GM19328 (cell line): Measurements from ENCODE around the gene GRIK4.

ENCODE experiments used
- ATAC-seq: cut with Tn5 transposase; IDR thresholded peaks from one replicate; pipeline ENCODE4 v1.9.1; 2021; ENCODE audit warnings: mild to moderate bottlenecking, moderate library complexity; ENCODE audit not compliant: unreplicated experiment

GRIK4 gene

DNA sequence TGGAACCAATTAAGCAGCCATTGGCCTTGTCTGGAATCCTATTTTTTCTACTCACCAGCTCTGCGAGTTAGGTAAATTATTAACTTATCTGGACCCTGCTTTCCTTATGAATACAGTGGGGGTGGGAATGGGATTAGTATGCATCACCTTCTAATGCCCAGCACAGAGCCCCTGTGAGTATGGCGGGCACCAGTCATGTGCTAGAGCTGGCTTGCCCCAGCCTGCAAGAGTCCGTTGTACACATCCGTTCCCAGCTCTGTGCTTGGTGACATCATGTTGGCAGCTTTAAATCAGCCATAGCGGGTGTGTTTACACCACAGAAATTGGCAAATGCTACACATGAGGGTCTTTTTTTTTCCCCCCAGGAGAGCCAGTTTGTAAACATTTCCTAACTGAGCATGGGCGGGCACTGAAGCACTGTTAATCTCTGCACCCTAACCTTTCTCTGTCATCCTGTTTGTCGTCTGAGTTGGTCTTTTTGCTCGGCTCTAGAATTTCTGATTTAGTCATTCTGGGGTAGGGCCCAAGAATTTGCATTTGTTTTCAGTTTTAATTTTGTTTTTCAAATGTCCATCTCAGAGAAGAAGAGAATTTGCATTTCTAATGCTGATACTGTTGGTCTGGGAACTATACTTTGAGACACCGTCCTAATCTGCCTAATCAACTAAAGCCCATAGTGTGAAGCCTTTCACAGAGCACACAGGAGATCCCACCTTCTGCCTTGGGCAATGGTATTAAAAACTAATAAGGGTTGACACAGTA is 382.1 kb downstream of the GRIK4 start:
- no peak for ATAC-seq

DNA sequence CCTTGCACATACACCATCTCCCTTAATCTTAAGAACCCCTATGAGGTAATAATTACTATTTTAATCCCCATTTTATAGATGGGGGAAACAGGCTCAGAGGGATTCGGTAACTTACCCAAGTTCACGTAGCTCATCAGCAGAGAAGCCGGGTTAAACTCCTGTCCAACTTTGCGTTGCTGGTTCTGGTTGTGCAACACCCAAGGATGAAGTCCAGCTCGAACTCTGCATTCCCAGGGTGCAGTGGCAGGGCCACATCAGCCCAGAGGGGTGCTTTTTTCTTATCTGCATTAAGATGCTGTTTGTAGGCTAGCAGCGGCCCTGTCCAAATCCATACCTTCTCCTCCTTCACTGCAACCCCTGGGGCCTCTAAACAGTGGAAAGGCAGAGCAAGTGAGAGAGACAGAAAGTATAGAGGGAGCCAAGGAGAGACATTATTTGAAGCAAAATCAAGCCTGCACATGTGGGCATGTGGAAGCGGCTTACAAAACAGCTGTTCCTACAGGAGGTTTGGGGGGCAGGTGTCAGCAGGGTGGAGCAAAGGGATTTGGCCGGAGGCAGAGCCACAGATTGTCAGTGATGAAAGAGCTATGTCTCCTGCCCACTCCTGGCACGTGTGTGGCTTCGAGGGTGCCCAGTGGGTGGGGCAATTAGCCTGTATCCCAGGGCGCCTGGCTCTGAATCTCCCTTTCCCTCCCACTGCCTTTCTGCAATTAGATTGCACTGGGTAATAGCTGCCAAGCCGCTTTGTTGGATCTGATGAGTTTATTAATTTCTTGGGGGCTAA is 382.8 kb downstream of the GRIK4 start:
- no peak for ATAC-seq

DNA sequence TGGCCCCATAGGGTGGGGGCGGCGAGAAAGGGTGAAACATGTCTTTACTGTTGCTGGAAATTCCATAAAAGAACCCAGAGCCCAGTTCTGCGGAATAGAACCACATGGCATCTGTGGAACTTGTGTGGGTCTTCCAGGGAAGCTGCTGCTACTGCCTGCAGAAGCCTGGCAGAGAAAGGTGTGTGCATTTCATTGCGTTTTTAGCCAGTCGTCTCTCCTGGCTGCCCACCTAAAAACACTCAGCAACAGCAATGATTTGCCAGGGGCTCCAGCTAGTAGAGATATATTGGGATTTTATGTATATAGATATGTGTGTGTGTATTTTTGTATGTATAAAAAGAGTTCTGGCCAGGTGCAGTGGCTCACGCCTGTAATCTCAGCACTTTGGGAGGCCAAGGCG is 385.1 kb downstream of the GRIK4 start:
- no peak for ATAC-seq

DNA sequence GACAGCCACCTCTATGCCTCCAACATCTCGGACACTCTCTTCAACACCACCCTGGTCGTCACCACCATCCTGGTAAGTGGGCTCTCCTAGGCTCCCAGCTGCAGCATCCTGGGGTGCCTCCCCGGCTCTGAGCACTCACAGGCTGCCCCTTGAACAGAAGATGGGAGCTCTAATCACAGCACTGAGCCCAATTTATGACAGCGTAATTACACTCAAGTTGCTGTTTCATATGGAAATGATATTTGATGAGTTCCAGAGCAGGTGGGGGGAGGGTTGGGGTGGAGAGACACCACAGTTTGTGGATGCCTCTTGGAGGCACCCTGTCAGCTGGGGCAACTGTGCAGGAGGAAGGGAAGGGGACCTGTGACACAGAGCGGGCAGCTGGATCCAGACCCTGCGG is 387.0 kb downstream of the GRIK4 start:
- no peak for ATAC-seq

DNA sequence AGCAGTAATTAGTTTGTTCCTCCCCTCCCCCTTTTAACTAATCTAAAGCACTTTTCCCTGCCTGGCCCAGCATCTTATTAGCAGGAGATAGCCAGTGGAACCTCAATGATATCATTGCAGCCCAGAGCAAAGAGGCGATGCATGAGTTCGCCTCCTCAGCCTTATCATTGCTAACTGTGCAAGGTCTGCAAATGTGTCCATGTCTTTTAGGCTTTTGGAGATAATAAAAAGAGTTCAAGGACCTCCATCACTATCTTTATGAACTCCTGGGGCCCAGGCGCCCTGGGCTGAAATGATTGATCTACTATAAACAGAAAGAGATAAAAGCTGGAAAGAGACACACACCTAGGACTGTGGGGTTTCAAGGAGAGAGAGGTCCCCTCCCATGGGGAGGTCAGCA is 388.2 kb downstream of the GRIK4 start:
- no peak for ATAC-seq

DNA sequence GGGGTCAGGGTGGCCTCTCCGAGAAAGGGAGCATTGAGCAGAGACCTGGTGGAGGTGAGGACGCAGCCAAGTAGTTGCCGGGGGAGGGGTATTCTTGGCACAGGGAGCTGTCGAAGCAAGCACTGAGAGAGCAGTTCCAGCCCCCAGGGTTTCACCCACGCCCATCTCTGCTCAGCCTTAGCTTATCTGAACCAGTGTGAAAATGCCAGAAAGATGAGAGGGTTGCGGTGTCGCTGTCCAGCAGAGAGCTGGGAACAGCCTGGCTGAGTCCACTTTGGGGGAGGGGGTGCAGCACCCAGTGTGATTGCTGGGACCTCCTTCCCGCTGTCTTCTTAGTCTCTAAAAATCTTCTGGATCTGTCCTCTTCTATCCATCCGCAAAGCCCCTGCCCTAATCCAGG is 389.1 kb downstream of the GRIK4 start:
- no peak for ATAC-seq

DNA sequence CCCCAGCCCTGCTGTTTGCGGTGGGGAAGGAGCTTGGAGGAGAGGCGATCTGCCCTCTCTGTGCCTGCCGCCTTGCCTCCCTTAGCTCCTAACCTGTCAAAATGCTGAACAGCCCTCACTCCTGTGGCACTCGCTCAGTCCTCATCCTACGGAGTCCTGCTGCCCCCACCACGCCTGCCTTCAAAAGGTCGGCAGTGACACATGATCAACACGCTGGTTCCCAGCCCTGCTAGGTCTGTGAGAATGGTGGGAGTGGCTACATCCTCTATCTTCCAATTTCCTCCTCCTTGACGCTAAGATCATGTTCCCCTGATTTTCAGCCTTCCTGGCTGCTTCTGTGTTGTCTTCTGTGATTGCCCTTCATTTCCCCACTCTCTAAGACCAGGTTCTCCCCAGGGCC is 392.1 kb downstream of the GRIK4 start:
- no peak for ATAC-seq

DNA sequence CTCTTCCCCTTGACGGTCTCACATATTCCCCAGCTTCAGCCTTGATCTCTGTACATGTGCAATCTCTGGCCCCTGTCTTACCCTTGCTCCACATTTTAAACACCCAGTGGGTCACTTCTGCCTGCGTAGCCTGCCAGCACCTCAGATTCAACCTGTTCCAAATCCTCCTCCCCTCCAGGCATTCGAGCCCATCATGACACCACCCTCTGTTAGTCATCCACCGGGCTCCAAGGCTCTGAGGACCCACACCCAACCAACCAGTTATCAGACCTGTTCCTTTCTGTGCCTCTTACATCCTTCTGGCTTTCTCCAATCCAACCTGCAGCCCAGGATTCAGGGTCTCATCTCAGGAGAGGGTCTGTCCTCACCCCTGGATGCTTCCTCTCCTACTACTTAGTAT is 392.6 kb downstream of the GRIK4 start:
- no peak for ATAC-seq

DNA sequence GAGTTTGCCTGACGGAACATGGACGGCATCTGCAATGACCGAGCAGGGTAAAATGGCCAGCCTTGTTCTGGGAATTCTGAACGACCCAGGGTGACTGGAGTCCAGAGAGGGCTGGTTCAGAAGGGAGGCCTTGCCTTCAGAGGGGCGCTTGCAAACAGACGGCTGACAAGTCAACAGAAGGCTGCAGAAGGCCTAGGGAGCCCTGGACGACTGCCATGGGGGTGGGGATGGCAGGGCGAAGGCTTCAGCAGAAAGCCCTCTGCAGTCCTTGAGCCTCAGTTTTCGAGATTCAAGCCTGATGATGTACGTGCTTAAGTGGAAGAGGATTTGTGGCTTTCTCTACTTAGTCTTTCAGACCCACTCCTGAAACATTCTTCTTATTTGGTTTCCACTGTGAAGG is 395.2 kb downstream of the GRIK4 start:
- ATAC-seq, result no peak

DNA sequence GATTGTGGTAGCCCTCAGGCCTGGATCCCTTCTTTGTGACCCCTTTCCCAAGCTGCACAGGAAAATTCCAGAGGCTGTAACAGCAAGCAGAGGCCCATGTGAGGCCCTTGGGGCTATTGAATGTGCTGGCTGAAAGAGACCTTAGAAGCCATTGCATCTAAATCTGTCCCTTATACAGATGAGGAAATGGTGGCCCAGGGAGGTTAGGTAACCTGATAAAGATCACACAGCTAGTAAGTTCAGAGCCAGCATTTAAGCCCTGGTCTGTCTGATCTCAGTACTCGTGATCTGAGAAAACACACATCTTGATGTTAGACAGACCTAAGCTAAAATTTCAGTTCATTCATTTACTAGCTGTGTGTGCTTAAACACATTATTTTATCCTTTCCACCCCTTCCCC is 396.4 kb downstream of the GRIK4 start:
- no peak for ATAC-seq

DNA sequence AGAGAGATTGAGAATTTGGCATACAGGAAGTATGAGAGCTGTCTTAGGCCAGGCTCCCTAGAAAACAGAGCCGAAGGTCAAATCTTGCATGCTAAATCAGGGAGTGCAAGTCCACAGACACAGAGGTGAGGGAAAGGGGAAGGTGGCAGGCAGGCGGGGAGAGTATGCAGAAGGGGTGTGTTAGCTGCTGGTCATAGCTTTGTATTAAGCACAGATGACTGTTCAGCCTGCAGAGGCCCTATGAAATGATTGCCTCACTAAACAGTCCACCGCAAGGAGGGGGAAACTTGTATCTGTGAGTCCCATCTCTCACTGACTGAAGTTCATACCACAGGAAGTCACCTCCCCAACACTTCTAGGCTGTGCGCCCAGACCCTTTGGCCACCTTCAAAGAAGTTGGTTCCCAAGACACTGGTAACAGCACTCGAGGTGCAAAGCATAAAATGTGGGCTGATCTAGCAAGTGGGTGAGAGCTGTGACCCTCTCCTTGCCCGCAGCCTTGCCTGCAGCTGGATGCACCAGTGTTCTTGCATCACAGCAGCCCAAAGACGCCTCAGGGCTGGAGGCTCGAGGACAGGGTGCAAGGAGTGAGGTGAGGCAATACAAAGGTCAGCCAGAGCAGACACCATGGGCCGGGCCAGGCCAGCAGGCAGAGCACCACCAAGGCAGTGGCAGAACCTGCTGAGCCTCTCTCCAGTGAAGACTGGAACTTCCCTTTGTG is 397.1 kb downstream of the GRIK4 start:
- no peak for ATAC-seq

DNA sequence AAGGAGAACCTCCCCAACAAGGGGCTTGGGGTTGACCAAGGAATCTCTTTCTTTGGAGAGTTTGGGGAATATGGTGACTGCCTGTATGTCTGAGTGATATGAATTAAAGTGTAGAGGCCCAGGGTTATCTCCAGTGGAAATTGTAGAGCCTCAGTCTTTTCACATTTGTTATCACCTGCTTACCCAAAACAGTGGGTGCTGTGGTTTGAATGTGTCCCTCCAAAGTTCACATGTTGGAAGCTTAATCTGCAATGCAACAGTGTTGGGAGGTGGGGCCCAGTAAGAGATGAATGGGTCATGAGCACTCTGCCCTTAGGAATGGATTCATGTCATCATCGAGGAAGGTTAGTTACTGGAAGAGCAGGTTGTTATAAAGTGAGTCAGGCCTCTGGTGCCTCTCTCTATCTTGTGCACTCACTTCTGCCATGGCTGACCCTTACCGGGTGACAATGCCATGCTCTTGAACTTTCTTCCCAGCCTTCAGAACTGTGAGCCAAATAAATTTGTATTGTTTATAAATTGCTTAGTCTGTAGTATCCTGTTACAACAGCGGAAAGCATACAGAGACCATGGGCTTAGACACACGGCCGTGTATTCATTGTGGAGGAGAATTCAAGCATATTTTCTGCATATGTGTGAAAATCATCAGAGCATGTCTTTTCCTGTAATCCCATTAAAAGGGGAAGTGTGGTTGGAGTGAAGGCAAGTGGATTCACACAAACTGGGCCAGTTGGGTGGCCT is 398.3 kb downstream of the GRIK4 start:
- no peak for ATAC-seq

DNA sequence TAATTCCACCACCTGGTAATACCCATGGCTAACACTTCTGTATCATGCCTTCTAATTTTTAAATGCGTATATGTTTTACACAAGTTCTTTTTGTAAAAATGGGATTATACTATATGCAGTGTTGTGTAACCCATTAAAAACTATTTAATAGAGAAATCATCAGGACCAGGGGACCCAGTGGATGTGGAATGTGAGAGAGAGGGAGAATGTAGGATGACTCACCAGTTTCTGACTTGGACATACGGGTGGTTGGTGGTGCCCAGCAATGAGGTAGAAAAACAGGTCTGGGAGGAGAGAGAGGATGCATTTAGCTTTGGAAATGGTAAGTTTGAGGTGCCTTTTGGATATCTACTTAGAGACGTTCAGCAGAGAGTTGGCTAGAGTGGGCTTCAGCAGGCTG is 400.4 kb downstream of the GRIK4 start:
- no peak for ATAC-seq

DNA sequence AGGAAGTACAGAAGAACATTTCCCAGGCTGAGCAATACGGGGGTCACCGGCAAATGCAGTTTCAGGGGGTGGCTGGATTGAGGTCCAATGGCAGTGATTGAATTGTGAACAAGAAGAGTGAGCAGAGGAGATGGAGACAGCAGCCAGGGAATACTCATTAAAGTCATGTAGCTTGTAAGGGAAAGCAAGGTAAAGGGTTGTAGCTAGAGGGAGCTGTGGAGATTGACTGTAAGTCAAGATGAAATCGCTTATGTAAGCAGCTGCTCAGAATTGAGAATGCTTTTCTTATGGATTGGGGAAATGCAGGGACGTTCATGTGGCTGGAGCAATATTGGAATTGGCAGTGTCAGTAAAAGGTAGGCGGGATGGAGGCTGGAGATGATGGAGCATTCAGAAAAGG is 401.0 kb downstream of the GRIK4 start:
- no peak for ATAC-seq

DNA sequence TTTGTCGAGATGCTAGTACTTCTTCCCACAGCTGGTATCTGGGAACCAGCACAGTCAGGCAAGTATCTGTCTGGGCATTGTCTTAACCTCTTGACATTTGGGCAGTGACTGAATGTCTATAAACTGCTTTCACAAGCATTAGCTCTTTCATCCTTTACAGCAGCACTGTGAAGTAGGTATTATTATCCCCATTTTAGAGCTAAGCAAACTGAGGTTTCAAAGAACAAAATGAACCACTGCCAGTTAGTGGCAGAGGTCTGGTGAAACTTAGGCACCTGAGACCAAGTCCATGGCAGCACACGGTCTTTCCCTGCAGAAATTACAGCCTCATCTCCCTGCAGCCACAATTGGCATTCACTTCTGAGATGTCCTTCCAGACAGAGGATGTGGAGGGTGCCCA is 401.4 kb downstream of the GRIK4 start:
- ATAC-seq, result no peak

DNA sequence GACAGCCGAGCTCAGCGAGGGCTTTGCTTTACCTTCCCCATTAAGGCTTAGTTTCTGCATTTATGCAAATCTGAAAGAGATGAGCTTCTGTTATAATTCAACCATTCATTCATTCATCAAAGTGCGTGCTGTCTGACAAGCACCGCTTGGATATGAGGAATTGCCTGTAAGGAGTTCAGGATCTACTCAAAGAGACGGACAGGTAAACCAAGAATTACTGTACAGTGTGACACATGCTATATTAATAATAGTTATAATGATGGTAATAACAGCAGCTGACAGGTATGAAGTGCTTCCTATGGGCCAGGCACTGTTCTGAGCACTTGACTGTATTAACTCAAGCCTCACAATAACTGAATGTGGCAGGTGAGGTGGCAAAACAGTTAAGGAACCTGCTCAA is 402.5 kb downstream of the GRIK4 start:
- no peak for ATAC-seq

DNA sequence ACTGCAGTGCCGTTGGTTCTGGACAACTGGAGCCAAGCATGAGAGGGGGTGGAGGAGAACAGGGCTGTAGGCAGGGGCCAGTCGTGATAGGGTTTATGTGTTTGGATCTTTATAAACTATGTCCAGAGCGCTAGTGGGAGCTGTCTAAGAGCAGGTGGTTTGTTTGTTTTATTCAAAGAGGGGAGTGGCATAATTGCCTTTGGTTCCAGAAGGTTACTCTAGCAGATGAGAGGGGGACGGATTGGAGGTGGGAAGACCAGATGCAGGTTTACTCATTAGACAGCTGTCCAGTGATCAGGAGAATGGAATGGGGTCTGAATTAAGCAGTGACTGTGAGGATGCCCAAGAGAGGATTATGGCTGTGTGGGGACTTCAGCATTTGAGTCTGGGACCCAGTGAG is 403.1 kb downstream of the GRIK4 start:
- no peak for ATAC-seq

DNA sequence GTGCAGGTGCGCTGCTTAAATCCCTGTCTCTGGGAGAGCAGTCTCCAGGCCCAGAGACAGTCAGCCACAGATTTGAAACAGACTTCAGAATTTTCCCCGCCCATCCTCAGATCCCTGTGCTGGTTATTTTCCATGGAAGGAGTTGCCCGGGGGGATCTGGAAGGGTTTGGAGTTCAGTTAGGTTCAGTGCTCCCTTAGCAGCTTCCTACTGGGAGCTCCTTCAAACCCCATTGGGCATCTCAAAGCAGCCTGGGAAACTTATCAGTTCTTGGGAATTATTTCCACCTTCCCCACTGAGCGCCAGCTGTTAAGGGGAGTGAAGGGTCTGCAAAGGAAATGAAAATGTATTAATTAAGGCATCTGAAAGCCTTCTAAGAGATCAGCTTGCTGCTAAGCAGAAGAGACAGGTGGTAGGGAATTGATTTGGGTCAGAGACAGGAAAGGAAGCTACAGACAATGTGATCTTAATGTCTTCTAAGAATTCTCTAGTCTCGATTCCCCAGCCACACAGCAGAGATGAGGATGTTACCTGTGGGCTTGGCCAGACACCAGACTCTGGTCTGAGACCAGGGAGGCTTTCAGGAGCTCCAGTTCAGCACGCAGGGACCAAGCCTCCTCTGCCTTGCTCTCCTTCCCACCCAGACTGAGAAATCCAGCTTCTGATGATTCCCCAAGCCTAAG is 406.2 kb downstream of the GRIK4 start:
- no peak for ATAC-seq

DNA sequence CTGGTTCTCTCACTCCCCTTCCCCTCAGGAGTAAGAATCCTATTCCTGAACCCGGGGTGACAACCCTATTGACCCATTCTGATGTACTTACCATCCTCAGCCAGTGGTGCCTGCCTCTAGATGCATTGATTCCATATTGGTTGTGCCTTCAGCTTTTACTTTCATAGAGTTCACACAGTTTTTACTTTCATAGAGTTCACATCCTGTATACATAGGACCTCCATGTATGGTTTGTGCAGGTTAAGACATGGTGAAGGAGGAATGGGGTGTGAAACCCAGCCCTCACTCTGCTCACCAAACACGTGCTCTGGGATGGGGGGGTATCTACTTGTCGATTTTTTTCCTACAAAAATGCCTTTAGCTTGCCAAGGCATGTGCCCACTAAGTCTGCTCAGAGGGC is 406.7 kb downstream of the GRIK4 start:
- ATAC-seq, result no peak

DNA sequence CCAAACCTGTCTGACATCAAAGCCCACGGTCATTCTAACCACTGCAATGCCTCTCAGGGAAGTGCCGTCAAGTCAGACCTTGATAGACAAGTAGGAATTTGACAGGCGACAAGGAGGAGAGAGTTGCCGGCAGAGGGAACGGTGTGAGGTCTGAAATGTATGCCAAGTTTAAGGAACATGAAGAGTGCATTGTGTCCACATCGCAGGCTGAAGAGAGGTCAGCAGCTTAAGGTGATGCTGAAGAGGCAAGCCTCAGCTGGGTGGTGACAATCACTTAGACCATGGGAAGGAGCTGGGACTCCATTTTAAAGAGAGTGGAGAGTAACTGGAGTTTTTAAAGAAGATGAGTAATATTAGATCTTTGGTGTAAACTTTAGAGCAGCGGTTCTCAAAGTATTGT is 407.5 kb downstream of the GRIK4 start:
- ATAC-seq, result no peak

DNA sequence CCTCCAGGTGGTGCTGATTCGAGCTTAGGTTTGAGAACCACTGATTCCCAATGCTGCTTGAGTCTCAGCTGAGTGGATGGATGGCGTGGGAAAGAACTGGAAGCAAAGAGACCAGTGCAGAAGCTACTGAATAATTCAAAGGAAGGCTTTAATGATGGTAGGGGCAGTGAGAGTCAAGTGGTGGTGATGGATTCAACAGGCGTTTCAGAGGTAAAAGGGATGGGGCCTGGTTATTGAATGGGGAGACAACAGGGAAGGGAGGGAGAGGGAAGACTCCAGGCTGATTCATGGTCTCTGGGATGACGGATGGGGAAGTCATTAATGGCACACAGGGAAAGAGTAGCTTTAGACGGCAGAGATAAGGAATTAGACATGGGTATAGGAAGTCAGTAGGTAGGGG is 408.0 kb downstream of the GRIK4 start:
- no peak for ATAC-seq
